WTC11 (cell line): ENCODE data around the gene BRSK2. TPM values are rescaled to one million over a fixed set of nuclear protein-coding genes. Genes with fewer than 3 reads are reported as not detected.

Experiments used
- ATAC-seq: fragments of 200-7000 bp; cut with Tn5 transposase; 2 replicates; pipeline ENCODE4 v1.10.0; 2021; ENCODE audit warnings: mild to moderate bottlenecking, moderate library complexity
- CTCF ChIA-PET: fragments of 300-600 bp; sonication (Branson Sonifier 250); formaldehyde crosslinking; loops from one replicate; lab custom pipeline; 2021; ENCODE audit warnings: antibody characterized with exemption; lab: Charles Lee
- POLR2A ChIA-PET: fragments of 350-600 bp; sonication (Branson Sonifier 250); formaldehyde crosslinking; loops from one replicate; lab custom pipeline; 2021; ENCODE audit warnings: antibody characterized with exemption; lab: Charles Lee
- DNase-seq: peaks from one replicate; pipeline ENCODE4 v3.0.0; 2021; ENCODE audit warnings: low spot score
- H3K27ac Mint-ChIP-seq: 2 replicates; pipeline ENCODE4 v1.8.0; 2021; ENCODE audit warnings: mixed read lengths
- H3K27me3 Mint-ChIP-seq: 2 replicates; pipeline ENCODE4 v1.8.0; 2021; ENCODE audit warnings: low read depth, mild to moderate bottlenecking, moderate library complexity, mixed read lengths
- H3K36me3 Mint-ChIP-seq: 2 replicates; pipeline ENCODE4 v1.8.0; 2021; ENCODE audit warnings: mixed read lengths
- H3K4me1 Mint-ChIP-seq: 2 replicates; pipeline ENCODE4 v1.8.0; 2022; ENCODE audit warnings: mixed read lengths
- H3K4me3 Mint-ChIP-seq: 2 replicates; pipeline ENCODE4 v1.8.0; 2021; ENCODE audit warnings: mild to moderate bottlenecking, moderate library complexity, mixed read lengths
- H3K9me3 Mint-ChIP-seq: 2 replicates; pipeline ENCODE4 v1.8.0; 2021; ENCODE audit warnings: mixed read lengths
- ATF3 ChIP-seq: sonication (generic); formaldehyde crosslinking; conservative IDR thresholded peaks from 2 replicates; pipeline ENCODE4 v1.8.1; 2022; ENCODE audit warnings: mild to moderate bottlenecking, missing genetic modification reagents
- ELF4 ChIP-seq: sonication (generic); formaldehyde crosslinking; IDR thresholded peaks from 2 replicates; pipeline ENCODE4 v1.8.1; 2022; ENCODE audit warnings: low read depth, mild to moderate bottlenecking, moderate library complexity, missing genetic modification reagents
- ESRRA ChIP-seq: sonication (generic); formaldehyde crosslinking; IDR thresholded peaks from 2 replicates; pipeline ENCODE4 v1.8.1; 2022; ENCODE audit warnings: mild to moderate bottlenecking, missing genetic modification reagents, borderline replicate concordance
- FOXK1 ChIP-seq: sonication (generic); formaldehyde crosslinking; IDR thresholded peaks from 2 replicates; pipeline ENCODE4 v1.8.0; 2022; ENCODE audit warnings: mild to moderate bottlenecking, moderate library complexity, missing genetic modification reagents
- IRF2 ChIP-seq: sonication (generic); formaldehyde crosslinking; IDR thresholded peaks from 2 replicates; pipeline ENCODE4 v1.8.0; 2022; ENCODE audit warnings: low read depth, missing genetic modification reagents, borderline replicate concordance
- JUN ChIP-seq: sonication (generic); formaldehyde crosslinking; IDR thresholded peaks from 2 replicates; pipeline ENCODE4 v1.8.0; 2023; ENCODE audit warnings: mild to moderate bottlenecking, missing genetic modification reagents
- KAT7 ChIP-seq: sonication (generic); formaldehyde crosslinking; IDR thresholded peaks from 2 replicates; pipeline ENCODE4 v1.8.1; 2023; ENCODE audit warnings: missing genetic modification reagents, mild to moderate bottlenecking, borderline replicate concordance
- NFATC4 ChIP-seq: fragments of 250-450 bp; sonication (Bioruptor Pico); IDR thresholded peaks from 2 replicates; pipeline ENCODE4 v1.9.0; 2021; ENCODE audit warnings: mild to moderate bottlenecking
- NFE2L1 ChIP-seq: sonication (generic); formaldehyde crosslinking; IDR thresholded peaks from 2 replicates; pipeline ENCODE4 v1.8.1; 2023; ENCODE audit warnings: missing genetic modification reagents
- NFYB ChIP-seq: sonication (generic); formaldehyde crosslinking; conservative IDR thresholded peaks from 2 replicates; pipeline ENCODE4 v1.8.0; 2022; ENCODE audit warnings: low read depth, missing genetic modification reagents
- NR1H2 ChIP-seq: sonication (generic); formaldehyde crosslinking; IDR thresholded peaks from 2 replicates; pipeline ENCODE4 v1.9.0; 2021; ENCODE audit warnings: mild to moderate bottlenecking, moderate library complexity, missing genetic modification reagents
- ZNF121 ChIP-seq: sonication (generic); formaldehyde crosslinking; IDR thresholded peaks from 2 replicates; pipeline ENCODE4 v1.8.0; 2023; ENCODE audit warnings: missing genetic modification reagents
- ZNF219 ChIP-seq: sonication (generic); formaldehyde crosslinking; IDR thresholded peaks from 2 replicates; pipeline ENCODE4 v1.8.0; 2023; ENCODE audit warnings: missing genetic modification reagents, mild to moderate bottlenecking, borderline replicate concordance
- ZNF232 ChIP-seq: sonication (generic); formaldehyde crosslinking; IDR thresholded peaks from 2 replicates; pipeline ENCODE4 v1.8.0; 2022; ENCODE audit warnings: mild to moderate bottlenecking, missing genetic modification reagents
- ZNF317 ChIP-seq: sonication (generic); formaldehyde crosslinking; IDR thresholded peaks from 2 replicates; pipeline ENCODE4 v1.8.1; 2023; ENCODE audit warnings: low read depth, mild to moderate bottlenecking, moderate library complexity, missing genetic modification reagents, borderline replicate concordance
- ZNF423 ChIP-seq: fragments of 250-450 bp; sonication (Bioruptor Pico); IDR thresholded peaks from 2 replicates; pipeline ENCODE4 v2.1.2; 2022; ENCODE audit warnings: mild to moderate bottlenecking, moderate library complexity
- ZNF671 ChIP-seq: fragments of 250-450 bp; sonication (Bioruptor Pico); IDR thresholded peaks from 2 replicates; pipeline ENCODE4 v1.8.0; 2021; ENCODE audit warnings: mild to moderate bottlenecking
- ZSCAN18 ChIP-seq: fragments of 250-450 bp; sonication (Bioruptor Pico); IDR thresholded peaks from 2 replicates; pipeline ENCODE4 v2.1.2; 2022; ENCODE audit warnings: mild to moderate bottlenecking, moderate library complexity
- total RNA-seq: library from RNA; stranded (reverse); gene quantifications from 3 replicates; pipeline ENCODE4 v1.2.3, GENCODE V29; 2021
- TF ChIP-seq, protein P1 (sequence below): fragments of 250-450 bp; sonication (Bioruptor Pico); IDR thresholded peaks from 2 replicates; pipeline ENCODE4 v1.9.0; 2021; ENCODE audit warnings: mild to moderate bottlenecking
- TF ChIP-seq, protein P2 (sequence below): sonication (generic); formaldehyde crosslinking; IDR thresholded peaks from 2 replicates; pipeline ENCODE4 v1.8.1; 2023; ENCODE audit warnings: mild to moderate bottlenecking, missing genetic modification reagents, moderate library complexity
- TF ChIP-seq, protein P3 (sequence below): sonication (generic); formaldehyde crosslinking; IDR thresholded peaks from 2 replicates; pipeline ENCODE4 v1.8.0; 2023; ENCODE audit warnings: missing genetic modification reagents, mild to moderate bottlenecking, borderline replicate concordance
- TF ChIP-seq, protein P4 (sequence below): sonication (generic); formaldehyde crosslinking; conservative IDR thresholded peaks from 2 replicates; pipeline ENCODE4 v1.8.1; 2023; ENCODE audit warnings: mild to moderate bottlenecking, low read depth, missing genetic modification reagents, moderate library complexity

Gene BRSK2
- total RNA-seq, 1 experiment from 2014 or later: 34.5 TPM

DNA sequence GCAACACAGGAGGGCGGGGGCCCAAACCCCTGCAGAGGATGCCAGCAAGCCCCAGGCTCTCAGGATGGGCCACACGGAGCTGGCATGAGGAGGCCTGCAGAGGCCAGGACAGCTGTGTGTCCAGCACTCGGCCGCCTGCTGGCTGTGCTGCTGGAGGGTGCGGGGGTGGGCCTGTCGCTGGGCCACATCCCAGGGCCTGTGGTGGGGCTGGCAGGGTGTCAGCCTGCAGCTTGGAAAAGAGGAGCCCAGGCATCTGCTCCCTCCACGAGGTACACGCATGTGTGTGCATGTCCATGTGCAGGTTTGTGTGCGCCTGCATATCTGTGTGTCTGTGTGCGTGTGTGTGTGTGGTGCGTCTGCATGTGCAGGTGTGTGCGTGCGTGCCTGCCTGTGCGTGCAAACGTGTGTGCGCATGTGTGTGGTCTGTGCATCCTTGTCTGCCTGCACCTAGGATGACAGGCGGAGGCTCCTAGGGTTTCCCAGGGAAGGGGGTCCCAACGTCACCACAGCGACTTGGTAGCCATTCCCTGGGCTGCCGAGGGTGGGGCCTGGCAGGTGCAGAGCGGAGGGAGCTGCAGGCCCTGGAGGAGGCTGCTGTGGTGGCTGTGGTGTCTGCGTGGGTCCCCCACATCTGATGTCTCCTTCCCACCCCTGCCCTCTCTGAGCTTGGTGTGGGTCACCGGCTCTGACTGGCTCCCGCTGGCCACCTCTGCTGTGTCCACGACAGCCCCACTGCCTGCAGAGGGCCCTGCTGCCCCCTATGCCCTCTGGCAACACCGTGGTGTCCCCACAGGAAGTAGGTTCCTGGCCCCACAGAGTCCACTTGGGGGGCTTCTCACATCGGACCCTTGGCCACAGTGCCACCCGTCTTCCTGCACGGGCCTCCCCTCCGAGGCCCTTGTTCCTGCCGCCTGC lies 17.1 kb downstream of the BRSK2 start:
- DNase-seq: no peak
- Mint-ChIP-seq H3K36me3 (no peaks in the 10 kb centered on the region), H3K27me3 (no peaks in the 10 kb centered on the region), H3K27ac (no peak overlapping the region), H3K4me3 (no peak overlapping the region), H3K4me1 (no peaks in the 10 kb centered on the region), H3K9me3 (no peaks in the 10 kb centered on the region)
- no peak for ATAC-seq
- no peak for TF ChIP-seq ZNF232 (CRISPR knock-in tag)
- TF ChIP-seq ZNF317 (CRISPR knock-in tag): no peak
- TF ChIP-seq KAT7: no peak
- TF ChIP-seq ZNF121 (CRISPR knock-in tag): no peak
- no peak for TF ChIP-seq JUN (CRISPR knock-in tag)
- TF ChIP-seq ZNF671: no peak
- no peak for TF ChIP-seq IRF2 (CRISPR knock-in tag)
- TF ChIP-seq FOXK1 (CRISPR knock-in tag): no peak
- no peak for TF ChIP-seq NFATC4 (CRISPR knock-in tag)
- TF ChIP-seq, protein P1, sequence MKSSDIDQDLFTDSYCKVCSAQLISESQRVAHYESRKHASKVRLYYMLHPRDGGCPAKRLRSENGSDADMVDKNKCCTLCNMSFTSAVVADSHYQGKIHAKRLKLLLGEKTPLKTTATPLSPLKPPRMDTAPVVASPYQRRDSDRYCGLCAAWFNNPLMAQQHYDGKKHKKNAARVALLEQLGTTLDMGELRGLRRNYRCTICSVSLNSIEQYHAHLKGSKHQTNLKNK (CRISPR knock-in tag): no peak
- TF ChIP-seq NFYB (CRISPR knock-in tag): no peak
- ChIA-PET CTCF (interaction anchor here (1.1 to 1.3 kb wide), 2 partner anchors 17 to 47 kb away, joined by 3 to 4 read pairs; partner anchors contain the start of gene BRSK2), POLR2A (interaction anchor here (0.8 kb wide), 1 partner anchor 16 kb away, joined by 3 read pairs; no protein-coding TSS in a partner anchor)

DNA sequence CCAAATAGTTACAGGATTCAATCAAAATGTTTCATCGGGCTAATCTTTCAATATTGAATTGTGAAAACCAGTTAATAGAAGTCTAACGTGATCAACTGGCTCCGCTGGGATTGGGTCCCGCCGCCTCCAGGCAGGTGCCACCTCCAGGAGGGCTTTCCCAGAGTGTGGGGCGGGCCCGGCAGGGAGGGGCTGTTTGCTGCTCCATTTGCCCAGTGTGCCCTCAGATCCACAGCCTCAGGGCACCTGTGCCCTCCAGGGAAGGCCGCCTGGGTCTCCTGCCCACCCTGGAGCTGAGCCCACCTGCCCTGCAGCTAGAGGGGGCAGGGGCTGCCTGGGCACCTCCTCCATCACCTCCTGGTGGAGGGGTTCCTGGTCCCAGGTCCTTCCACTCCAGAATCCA lies 17.9 kb downstream of the BRSK2 start:
- TF ChIP-seq NFE2L1 (no peak), ZNF671 (no peak), ATF3 (CRISPR knock-in tag) (no peak), ESRRA (CRISPR knock-in tag) (no peak)
- TF ChIP-seq, protein P2, sequence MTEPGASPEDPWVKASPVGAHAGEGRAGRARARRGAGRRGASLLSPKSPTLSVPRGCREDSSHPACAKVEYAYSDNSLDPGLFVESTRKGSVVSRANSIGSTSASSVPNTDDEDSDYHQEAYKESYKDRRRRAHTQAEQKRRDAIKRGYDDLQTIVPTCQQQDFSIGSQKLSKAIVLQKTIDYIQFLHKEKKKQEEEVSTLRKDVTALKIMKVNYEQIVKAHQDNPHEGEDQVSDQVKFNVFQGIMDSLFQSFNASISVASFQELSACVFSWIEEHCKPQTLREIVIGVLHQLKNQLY (CRISPR knock-in tag): no peak
- Mint-ChIP-seq H3K27ac (no peak overlapping the region), H3K36me3 (peaks cover 2% of the 10 kb centered on the region), H3K4me1 (no peaks in the 10 kb centered on the region), H3K9me3 (no peaks in the 10 kb centered on the region), H3K4me3 (no peak overlapping the region), H3K27me3 (no peaks in the 10 kb centered on the region)
- ATAC-seq (no peak), DNase-seq (no peak)
- ChIA-PET POLR2A (interaction anchor here (0.8 kb wide), 1 partner anchor 15 kb away, joined by 3 read pairs; no protein-coding TSS in a partner anchor), CTCF (no interaction called here)

GRCh38 chr11:1408346-1408745 lies 18.6 kb downstream of the BRSK2 start:
- H3K4me3 Mint-ChIP-seq: no peak overlapping the region
- H3K27ac Mint-ChIP-seq: peak overlapping the region; percentile 45; the same call in 1 of the 2 replicates
- no peaks in the 10 kb centered on the region for H3K9me3 Mint-ChIP-seq
- DNase-seq (no peak), ATAC-seq (no peak)
- peaks cover 2% of the 10 kb centered on the region for H3K36me3 Mint-ChIP-seq
- H3K27me3 Mint-ChIP-seq: no peaks in the 10 kb centered on the region
- H3K4me1 Mint-ChIP-seq: no peaks in the 10 kb centered on the region
- ChIA-PET POLR2A (no interaction called here), CTCF (no interaction called here)
- TF ChIP-seq NR1H2 (CRISPR knock-in tag) (no peak), ZNF317 (CRISPR knock-in tag) (no peak), JUN (CRISPR knock-in tag) (no peak), ELF4 (CRISPR knock-in tag) (no peak), ZSCAN18 (CRISPR knock-in tag) (no peak), ZNF219 (CRISPR knock-in tag) (no peak), ZNF423 (no peak)
- TF ChIP-seq, protein P3, sequence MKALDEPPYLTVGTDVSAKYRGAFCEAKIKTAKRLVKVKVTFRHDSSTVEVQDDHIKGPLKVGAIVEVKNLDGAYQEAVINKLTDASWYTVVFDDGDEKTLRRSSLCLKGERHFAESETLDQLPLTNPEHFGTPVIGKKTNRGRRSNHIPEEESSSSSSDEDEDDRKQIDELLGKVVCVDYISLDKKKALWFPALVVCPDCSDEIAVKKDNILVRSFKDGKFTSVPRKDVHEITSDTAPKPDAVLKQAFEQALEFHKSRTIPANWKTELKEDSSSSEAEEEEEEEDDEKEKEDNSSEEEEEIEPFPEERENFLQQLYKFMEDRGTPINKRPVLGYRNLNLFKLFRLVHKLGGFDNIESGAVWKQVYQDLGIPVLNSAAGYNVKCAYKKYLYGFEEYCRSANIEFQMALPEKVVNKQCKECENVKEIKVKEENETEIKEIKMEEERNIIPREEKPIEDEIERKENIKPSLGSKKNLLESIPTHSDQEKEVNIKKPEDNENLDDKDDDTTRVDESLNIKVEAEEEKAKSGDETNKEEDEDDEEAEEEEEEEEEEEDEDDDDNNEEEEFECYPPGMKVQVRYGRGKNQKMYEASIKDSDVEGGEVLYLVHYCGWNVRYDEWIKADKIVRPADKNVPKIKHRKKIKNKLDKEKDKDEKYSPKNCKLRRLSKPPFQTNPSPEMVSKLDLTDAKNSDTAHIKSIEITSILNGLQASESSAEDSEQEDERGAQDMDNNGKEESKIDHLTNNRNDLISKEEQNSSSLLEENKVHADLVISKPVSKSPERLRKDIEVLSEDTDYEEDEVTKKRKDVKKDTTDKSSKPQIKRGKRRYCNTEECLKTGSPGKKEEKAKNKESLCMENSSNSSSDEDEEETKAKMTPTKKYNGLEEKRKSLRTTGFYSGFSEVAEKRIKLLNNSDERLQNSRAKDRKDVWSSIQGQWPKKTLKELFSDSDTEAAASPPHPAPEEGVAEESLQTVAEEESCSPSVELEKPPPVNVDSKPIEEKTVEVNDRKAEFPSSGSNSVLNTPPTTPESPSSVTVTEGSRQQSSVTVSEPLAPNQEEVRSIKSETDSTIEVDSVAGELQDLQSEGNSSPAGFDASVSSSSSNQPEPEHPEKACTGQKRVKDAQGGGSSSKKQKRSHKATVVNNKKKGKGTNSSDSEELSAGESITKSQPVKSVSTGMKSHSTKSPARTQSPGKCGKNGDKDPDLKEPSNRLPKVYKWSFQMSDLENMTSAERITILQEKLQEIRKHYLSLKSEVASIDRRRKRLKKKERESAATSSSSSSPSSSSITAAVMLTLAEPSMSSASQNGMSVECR (CRISPR knock-in tag): no peak
- TF ChIP-seq, protein P4, sequence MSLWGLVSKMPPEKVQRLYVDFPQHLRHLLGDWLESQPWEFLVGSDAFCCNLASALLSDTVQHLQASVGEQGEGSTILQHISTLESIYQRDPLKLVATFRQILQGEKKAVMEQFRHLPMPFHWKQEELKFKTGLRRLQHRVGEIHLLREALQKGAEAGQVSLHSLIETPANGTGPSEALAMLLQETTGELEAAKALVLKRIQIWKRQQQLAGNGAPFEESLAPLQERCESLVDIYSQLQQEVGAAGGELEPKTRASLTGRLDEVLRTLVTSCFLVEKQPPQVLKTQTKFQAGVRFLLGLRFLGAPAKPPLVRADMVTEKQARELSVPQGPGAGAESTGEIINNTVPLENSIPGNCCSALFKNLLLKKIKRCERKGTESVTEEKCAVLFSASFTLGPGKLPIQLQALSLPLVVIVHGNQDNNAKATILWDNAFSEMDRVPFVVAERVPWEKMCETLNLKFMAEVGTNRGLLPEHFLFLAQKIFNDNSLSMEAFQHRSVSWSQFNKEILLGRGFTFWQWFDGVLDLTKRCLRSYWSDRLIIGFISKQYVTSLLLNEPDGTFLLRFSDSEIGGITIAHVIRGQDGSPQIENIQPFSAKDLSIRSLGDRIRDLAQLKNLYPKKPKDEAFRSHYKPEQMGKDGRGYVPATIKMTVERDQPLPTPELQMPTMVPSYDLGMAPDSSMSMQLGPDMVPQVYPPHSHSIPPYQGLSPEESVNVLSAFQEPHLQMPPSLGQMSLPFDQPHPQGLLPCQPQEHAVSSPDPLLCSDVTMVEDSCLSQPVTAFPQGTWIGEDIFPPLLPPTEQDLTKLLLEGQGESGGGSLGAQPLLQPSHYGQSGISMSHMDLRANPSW (CRISPR knock-in tag): no peak
